Epidermal melanocyte (primary cell): Measurements from ENCODE around the gene OR4D5.
A peak's percentile ranks its signal among the peaks of the same experiment; 100 is the strongest.

ENCODE experiments used
- DNase-seq: peaks from one replicate; pipeline ENCODE4 v3.0.0; 2011; ENCODE audit warnings: low spot score; ENCODE audit not compliant: insufficient read length

Gene OR4D5

DNA sequence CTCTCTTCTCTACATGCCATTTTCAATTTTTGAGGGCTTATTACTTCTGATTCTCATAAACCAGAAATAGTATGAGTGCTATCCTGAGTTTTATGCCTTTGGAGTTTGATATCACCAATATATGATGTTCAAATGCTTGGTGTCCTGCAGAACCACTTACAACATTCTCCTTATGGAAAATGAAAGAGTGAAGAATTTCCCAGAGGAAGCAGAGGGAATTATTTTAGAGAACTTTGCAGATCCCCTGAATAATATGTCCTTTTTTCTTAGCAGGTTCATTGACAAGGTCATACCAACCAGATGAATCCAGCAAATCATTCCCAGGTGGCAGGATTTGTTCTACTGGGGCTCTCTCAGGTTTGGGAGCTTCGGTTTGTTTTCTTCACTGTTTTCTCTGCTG is at the start of gene OR4D5:
OR4D5 (plus strand) TSS at position 301 of the 400 bp plus-strand sequence; CDS start at position 301, 0 bp downstream.
- DNase-seq = no peak

GRCh38 chr11:123892031-123892430 is 47.4 kb upstream of the OR4D5 start:
- no peak for DNase-seq

DNA sequence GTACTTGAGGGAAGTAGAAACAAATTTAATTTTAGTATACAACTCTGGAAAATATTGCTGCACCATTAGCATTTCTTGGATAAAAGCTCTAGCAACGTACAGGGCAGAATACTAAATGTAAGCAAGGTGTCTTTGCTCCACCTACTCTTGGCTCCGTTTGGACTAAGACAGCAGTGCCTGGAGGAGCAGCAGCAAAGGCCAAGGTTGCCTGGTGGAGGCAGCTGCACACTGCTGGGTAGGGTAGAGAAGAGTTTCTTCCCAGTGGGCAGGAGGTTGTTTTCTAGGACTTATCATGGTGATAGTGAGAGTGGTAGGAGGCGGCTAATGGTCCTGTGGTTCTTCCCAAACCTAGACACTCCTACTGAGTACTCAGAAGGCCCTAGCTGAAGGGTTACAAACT is 39.6 kb upstream of the OR4D5 start:
- no peak for DNase-seq

GRCh38 chr11:123901867-123902266 is 37.5 kb upstream of the OR4D5 start, which contains the start of gene OR8D4:
TSS of gene OR8D4 (plus strand) at chr11:123902167. CDS start at chr11:123906432, 4,265 bp downstream.
- no peak for DNase-seq

GRCh38 chr11:123903932-123904331 is 35.5 kb upstream of the OR4D5 start:
- DNase-seq = no peak

GRCh38 chr11:123904932-123905331 is 34.5 kb upstream of the OR4D5 start:
- DNase-seq = no peak

DNA sequence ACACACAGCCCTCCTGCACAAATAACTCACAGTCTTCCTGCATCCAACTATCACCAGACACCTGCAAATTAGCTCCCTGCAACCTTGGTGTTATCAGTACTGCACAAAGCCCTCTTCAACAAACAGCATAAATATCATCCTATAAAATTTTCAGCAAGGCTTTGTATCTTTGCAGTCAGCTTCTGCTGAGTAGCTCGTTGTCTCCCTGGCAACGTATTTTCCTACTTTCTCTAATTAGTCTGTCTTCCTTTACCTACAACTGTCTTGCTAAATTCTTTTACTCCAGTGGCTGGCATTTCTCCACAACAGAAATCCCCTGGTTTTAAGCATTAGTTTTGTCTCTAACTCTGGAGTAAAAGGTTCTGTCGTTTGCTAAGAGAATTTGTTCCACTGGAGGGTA is 33.6 kb upstream of the OR4D5 start:
- no peak for DNase-seq

DNA sequence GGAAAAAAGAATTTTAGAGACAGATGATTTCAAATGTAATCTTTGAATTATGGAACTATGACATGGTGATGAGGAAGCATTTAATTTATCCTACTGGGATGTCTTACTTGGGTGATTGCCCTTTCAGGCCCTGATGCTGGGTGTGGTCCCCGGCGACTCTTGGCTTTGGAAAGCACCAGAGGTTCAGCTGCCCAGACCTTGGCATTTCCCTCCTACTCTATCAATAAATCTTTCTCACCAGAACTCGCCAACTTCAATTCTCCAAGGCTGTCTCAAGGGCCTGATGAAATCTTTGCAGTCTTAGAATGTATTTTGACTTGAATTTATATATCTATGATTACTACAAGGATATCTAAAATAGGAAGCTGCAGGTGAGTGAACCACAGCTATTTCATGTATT is 18.5 kb upstream of the OR4D5 start:
- DNase-seq = no peak

DNA sequence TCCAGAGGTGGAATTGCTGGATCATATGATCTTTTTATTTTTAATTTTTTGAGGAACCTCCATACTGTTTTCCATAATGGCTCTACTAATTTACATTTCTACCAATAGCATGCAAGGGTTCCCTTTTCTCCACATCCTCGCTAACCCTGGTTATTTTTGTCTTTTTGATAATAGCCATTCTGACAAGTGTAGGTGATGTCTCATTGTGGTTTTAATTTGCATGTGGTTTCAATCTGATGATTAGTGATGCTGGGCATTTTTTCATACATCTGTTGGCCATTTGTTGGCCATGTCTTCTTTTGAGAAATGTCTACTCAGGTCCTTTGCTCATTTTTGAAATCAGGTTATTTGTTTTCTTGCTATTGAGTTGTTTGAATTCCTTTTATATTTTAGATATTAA is 15.4 kb upstream of the OR4D5 start:
- no peak for DNase-seq

GRCh38 chr11:123942413-123942812 is 3.0 kb downstream of the OR4D5 start:
- no peak for DNase-seq

GRCh38 chr11:123943738-123944137 is 4.3 kb downstream of the OR4D5 start, which contains the start of gene OR6T1:
TSS of gene OR6T1 (minus strand) at chr11:123943838. CDS start at chr11:123943838, 0 bp downstream.
- DNase-seq = no peak

DNA sequence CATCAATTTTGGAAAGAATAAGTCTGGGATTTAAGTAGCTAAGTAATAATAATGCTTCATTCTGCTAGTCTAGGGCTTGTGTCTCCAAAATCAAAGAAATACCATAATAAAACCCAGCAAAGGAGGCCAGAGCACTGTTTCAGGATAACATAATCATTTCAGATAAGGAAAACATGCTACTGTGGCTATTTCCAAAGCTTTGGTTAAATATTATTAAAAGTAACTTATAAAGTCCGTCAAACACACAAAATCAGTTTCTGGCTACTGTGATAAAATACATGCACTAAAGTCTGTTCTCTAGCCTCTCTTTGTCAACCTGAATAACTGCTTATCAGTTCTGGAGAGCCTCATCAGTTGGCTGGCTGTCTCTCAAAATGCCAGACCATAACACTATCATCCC is 5.7 kb downstream of the OR4D5 start:
- no peak for DNase-seq

- no peak for DNase-seq
These were observed 17.3 kb downstream of the OR4D5 start for GRCh38 chr11:123956752-123957151.

DNA sequence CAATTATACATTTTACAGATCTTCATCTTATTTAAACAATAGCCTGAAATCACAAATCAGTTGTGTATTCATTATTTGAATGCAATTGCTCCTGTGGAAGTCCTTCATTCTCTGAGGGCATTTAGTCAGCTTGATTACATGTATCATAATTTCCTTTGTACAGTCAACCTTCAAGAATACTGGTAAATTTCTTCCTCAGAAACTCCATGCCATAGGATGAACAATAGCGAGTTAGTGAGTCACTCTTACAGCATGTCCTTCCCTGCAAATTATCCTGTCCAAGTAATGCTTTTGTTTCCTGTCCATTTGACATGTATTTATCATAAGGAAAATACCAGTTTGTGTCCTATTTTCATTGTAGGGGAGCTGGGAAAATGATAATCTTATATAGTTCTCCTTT is 34.4 kb downstream of the OR4D5 start:
- peak; percentile 19 for DNase-seq

- no peak for DNase-seq
These were observed 37.5 kb downstream of the OR4D5 start for GRCh38 chr11:123976770-123977560.

GRCh38 chr11:123977731-123978347 is 38.4 kb downstream of the OR4D5 start, which contains the start of gene OR10S1:
TSS of gene OR10S1 (minus strand) at chr11:123977781. CDS start at chr11:123977664, 117 bp downstream.
- DNase-seq = no peak

DNA sequence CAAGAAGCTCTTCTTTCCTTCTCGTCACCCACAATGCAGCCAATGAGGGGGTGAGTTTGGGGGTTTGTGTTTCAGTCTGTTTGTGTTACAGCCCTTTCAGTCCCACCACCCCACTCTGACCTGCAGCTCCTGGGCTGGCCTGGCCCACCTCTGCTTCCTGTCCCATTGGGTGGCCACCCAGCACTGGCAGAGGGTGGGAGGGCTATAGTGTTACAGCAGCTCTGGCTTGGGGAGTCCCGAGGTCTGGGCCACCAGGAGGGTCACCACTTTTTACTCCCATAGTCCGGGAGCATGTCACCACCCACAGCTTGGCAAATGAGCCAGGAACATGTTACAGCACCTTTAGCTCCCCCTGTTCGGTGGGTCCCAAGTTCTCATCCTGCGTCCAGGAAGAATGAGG is 39.9 kb downstream of the OR4D5 start:
- no peak for DNase-seq
